Stimulated activated CD8-positive, alpha-beta memory T cell treated with anti-CD3 and anti-CD28 coated beads, Interleukin-2, amount 100 ng/mL, for 48 hours (primary cell): ENCODE measurements around the gene TCEAL3.
"Not testable (repeated sequence)": the region's sequence is repeated elsewhere in the genome, so short reads cannot be mapped to it uniquely, and the experiment has no call there.

Experiments used
- DNase-seq, 2 donors: peaks; one replicate each; pipeline ENCODE4 v3.0.0-alpha.2; 2020; ENCODE audit warnings: low read depth in 2 of 2

The TCEAL3 gene, protein sequence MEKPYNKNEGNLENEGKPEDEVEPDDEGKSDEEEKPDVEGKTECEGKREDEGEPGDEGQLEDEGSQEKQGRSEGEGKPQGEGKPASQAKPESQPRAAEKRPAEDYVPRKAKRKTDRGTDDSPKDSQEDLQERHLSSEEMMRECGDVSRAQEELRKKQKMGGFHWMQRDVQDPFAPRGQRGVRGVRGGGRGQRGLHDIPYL

DNA sequence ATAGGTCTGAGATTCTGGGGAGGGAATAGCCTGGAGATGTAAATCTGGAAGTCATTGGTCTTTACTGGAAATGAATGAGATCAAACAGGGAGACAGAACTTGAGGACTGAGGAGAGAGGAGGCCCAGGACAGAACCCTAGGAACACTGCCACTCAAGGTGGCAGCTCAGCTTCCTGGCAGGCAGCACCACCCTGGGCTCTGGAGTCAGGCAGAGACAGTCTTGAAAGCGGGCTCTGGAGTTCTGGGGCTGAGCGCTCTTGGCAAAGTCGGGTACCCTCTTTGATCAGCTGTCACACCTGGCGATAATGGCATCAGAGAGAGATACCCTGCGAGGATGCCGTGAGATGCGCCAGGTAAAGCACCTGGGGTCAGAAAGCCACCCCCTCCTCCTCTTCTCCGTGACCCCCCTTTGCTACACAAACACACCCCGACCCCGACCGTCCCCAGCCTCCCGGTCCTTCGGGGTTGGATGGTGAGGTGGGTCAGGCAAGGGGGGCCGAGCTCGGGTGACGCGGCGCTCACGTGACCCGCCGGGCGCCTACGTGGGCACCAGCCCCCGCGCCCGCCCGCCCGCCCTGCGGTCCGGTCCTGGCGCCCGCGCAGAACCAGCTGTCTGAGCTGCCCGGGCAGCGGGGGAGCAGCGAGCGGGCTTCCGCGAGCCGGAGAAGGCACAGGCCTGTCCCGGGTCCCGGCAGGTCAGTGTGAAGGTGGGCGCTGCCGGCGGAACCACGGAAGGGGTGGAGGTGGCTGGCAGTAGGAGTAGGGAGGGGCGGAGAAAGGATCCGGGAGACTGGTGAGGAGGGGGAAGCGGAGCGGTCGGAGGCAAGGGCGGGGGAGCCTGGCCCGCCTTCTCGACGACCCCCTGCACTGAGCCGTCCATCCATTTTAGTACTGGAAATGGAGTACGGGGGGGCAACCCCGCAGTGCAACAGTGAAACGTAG, at the start of gene TCEAL3:
TCEAL3 (plus strand) TSS at position 600 of the 942 bp plus-strand sequence. CDS start 1,102 bp downstream, outside the sequence.
- peak in 1 of 2 donors; percentile 9 for DNase-seq

DNA sequence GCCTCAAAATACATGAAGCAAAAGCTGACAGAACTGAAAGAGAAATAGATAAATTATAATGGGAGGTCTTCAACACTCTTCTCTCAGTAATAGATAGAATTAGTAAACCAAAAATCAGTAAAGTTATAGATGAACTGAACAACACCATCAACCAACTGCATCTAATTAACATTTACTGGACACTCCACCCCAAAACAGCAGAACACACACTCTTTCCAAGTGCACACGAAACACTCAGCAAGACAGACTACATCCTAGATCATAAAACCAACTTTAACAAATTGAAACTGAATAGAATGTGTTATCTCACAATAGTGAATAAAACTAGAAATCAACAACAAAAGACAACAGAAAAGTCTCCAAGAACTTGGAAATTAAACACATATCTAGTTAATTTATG, 47.5 kb upstream of the TCEAL3 start:
- no peak for DNase-seq

DNA sequence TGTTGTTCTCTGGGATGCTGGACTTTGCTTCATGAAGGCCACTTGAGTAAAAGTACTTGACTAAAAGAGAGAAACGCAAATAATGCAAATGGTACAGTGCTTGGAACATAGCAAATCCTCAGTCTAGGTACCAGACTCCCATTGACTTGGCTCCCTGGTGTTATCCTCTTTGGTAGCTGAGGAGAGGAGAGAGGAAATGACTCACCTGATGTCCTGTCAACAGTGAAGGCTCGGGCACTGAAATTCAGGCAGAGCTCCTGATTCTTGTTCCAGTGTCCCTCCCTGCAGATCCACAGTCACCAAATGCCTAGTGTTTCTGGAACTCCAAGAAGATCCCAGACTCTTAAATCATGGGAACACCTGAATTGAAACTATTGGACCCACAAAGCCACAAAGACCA, 45.0 kb upstream of the TCEAL3 start:
- DNase-seq: no peak

DNA sequence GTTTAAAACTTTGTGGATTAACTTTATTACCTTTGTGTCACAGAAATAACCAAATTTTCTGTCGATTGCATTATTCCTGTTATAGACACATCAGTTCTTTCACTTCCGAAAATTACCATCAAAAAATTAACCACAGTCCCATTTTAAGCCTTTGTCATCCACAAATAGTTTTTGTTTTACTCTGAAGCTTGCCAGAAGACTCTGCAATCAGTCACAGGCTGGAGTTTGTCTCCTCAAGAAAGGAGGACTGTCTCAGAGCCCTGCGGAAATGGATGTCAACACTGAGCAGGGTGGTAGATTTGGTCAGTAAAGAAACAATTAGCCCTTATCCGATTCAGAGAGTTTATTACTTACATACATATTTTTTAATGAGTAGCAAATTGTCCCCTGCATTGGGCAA, 42.6 kb upstream of the TCEAL3 start:
- no peak for DNase-seq

DNA sequence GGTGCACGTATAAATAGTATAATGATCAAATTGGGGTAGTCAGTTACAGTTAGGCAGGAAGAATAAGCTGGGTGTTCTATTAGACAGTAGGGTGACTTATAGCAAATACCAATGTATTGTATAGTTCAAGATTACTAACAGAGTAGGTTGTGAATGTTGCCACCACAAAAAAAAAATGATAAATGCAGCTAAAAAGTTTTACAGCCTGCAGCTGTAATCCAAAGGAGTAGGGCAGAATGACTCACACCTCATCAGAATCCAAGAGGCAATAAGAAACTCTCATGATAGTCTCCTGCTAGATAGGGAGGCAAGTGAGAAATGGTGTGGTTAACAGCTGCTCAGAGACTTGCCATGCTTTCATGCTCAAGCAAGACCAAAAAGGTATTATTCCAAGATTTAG, 42.0 kb upstream of the TCEAL3 start:
- no peak for DNase-seq

DNA sequence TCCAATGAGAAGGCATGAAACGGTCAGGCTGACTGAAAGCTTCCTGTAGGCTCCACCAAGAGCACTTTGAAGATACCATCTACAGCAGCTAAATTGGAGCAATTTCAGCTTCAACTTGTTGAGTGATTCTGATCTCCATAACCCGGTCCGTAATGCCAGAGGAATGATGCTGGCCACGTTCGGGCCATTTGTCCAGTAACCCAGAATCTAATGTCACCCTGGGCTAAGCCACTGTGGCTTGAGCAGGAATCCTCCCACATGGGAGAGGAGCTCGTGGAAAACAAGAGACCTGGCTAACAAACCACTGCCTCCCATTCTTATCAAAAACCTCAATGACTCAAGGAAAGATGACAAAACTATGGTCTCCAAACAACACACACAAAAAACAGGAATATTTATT, 36.6 kb upstream of the TCEAL3 start:
- DNase-seq: no peak

DNA sequence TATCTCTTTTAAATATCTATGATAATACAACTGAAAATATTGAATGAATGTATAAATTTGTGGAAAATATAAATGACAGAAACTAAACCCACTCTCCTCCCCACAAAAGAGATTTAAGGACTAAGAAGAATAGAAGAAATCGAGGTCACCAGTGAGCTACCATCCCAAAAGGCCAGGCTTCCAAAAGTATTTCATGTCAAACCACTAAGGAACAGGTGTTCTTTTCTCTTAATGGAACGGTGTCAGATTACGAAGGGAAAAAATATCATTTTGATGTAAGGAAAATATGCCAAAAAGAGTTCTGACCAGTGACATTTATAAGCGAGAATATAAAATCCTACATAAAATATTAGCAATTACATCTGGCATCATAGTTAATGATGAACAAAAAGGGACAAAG, 36.0 kb upstream of the TCEAL3 start:
- no peak for DNase-seq

DNA sequence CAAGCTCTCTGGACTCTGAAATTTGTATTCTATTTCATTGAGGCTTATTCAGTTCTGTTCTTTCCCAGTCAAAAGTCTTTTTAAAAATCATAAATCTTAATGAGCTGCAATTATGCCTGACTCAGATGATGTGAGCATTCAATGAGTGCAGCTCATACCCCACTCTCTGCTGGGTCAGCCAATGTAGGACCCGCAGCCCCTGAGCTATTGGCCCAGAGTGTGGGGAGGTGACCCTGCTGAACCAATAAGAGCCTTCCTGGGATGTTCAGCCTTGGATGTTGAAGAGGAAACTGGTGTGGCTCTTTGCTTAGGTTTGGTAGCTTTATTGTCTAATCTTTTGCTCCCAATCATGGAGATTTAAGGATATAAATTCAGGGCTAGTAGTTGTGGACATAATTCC, 34.6 kb upstream of the TCEAL3 start:
- no peak for DNase-seq

DNA sequence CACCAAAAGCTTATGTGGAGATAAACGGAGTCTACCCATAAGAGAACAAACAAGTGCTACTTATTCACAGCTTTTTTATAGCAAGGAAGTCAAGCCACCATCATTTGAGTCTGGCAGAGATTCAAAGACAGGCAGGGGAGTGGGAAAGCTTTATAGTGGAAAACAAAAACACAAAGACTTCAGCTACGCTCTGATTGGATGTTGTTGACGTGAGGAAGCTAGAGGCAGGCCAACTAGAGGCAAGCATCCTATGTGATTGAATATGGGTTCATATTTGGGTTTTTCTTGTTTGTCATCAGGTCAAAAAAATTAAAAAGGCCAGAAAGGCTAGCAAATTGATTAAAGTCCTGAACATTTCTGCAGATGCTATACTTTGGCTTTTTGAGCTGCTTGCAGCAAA, 23.2 kb upstream of the TCEAL3 start:
- no peak for DNase-seq

DNA sequence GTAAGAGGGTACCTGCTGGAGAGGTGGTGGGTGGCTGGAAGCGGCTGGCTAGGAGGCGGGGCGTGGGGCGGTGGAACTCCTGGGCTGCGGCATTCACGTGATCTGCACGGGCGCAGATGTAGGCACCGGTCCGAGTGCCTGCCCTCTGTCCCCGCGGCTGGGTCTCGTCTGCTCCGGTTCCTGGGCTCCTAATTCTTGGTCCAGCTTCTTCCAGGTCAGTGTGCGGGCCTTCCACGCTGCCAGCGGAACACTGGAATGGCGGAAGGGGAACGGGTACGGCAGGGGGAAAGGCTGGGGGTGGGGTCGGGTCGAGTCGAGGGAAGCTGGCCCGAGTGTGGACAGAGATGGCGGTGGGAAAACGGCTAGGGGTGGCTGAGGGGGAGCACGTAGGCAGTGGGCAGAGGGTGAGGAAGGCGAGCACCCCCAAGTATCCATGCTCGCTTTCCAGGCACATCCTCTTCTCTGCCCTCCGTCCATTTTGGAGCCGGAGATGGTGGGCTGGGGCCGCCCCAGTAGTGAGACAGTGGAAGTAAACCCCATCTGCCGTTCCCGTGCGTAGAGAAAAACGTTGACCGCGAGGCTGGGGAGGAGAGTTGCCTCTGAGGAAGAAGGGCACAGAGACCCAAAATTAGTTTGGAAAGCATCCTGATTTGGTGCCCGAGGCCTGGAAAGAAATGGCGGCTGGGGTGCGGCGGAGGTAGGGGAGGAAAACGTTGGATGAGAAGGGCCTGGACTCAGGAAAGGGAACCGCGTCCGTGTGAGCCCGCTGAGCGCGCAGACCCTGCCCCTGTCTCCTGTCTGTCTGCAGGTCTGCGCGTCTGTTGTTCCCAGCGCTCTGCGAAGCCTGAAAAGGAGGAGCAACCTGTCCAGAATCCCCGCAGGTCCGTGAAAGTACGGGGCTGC, 22.1 kb upstream of the TCEAL3 start, which contains the start of gene TCEAL4:
TCEAL4 (plus strand) TSS at position 105 of the 903 bp plus-strand sequence. CDS start 1,161 bp downstream, outside the sequence.
- peak in 1 of 2 donors; percentile 25 for DNase-seq

DNA sequence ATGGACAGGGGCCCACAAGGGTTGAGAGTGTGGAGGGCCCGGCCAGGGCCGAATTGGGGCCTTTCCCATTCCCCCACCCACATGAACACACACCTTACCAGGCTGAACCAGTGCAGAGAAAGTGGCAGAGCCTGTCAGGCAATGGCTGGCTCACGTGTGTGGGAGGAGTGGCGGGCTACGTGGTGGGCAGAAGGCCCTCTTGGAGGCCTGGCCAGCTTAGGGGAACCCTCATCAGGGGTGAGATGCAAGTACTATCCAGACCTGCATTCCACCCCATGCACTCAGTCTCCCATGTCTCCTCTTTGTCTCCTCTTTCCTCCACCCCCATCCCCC, 21.5 kb upstream of the TCEAL3 start:
- DNase-seq: no peak

DNA sequence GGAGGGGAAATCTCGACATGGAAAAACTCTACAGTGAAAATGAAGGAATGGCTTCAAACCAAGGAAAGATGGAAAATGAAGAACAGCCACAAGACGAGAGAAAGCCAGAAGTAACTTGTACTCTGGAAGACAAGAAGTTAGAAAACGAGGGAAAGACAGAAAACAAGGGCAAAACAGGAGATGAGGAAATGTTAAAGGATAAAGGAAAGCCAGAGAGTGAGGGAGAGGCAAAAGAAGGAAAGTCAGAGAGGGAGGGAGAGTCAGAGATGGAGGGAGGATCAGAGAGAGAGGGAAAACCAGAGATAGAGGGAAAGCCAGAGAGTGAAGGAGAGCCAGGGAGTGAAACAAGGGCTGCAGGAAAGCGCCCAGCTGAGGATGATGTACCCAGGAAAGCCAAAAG, 21.1 kb upstream of the TCEAL3 start:
- no peak for DNase-seq

DNA sequence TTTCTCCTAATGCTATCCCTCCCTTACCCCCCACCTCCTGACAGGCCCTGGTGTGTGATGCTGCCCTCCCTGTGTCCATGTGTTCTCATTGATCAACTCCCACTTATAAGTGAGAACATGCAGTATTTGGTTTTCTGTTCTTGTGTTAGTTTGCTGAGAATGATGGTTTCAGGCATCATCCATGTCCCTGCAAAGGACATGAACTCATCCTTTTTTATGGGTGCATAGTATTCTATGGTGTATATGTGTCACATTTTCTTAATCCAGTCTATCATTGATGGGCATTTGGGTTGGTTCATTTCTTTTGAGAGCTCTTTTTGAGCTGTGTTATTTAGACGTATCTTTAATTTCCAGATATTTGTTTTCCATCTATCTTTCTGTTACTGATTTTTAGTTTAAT, 15.5 kb upstream of the TCEAL3 start:
- DNase-seq: not testable (repeated sequence)

DNA sequence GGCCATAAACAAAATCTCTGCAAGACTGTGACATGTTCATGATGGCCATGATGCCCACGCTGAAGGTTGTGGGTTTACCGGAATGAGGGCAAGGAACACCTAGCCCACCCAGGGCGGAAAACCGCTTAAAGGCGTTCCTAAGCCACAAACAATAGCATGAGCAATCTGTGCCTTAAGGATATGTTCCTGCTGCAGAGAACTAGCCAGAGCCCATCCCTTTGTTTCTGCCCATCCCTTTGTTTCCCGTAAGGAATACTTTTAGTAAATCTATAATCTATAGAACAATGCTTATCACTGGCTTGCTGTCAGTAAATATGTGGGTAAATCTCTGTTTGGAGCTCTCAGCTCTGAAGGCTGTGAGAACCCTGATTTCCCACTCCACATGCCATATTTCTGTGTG, 12.6 kb upstream of the TCEAL3 start:
- not testable (repeated sequence) for DNase-seq

DNA sequence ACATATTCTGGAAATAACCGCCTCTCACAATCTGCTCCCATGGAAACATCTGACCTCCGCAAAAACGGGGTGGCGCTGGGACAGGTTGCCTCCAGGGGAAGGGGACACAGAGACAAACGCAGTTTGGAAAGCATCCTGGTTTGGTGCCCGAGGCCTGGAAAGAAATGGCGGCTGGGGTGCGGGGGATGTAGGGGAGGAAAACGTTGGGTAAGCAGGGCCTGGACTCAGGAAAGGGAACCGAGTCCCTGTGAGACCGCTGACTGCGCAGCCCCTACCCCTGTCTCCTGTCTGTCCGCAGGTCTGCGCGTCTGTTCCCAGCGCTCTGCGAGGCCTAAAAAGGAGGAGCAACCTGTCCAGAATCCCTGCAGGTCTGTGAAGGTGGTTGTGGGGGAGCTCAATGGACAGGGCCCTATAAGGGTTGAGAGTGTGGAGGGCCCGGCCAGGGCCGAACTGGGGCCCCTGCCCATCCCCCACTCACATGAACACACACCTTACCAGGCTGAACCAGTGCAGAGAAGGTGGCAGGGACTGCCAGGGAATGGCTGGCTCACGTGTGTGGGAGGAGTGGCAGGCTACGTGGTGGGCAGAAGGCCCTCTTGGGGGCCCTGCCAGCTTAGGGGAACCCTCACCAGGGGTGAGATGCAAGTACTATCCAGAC, 672 bp downstream of the TCEAL3 start:
- DNase-seq: no peak

DNA sequence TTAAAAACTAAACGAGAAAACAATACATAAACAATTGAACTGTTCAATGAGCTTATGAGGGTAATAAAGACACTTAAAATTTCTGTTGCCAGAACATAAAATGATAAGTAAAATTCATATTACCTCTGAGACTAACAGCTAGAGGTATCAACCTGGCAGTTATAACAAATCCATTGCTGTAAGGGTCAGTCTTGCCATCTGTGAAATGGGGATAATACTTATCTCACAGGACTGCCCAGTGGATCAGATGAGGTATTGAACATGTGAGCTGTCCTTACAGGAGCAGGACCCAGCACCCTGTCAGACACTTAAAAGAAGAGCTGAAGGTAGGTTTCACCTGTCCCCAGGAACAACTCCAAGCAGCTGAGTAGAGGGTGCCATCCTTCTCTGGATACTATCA, 2.5 kb downstream of the TCEAL3 start:
- no peak for DNase-seq

DNA sequence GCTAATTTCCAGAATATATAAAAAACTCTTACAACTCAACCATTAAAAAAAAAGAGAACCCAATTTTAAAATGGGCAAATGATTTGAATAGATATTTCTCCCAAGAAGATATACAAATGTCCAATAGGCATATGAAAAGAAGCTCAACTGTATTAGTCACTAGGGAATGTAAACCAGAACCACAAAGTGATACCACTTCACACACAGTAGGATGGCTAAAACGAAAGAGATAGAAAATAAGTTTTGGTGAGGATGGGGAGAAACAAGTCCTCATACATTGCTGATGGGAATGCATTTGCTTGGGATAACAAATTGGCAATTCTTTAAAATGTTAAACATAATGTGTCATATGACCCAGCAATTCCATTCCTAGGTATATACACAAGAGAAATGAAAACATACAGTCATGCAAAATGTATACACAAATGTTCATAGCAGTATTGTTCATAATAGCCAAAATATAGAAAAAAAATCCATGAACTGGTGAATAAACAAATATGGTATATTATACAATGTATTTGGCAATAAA, 5.7 kb downstream of the TCEAL3 start:
- no peak for DNase-seq

DNA sequence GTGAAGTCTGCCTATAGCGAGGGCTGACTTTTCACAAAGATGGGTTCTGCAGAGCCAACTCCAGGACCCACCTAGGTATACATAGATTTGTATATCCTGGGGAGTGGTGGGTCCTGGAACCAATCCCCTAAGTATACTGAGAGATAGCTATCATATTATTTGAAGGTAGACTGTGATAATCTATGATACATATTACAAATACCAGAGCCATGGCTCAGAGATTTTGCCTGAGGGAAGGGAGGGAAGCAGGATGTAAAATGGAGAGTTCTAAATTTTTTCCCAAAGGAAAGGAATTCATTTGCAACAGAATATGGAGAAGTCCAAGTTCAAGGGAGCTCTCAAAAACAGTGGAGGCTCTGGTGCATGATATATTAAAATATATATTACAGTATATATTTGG, 7.2 kb downstream of the TCEAL3 start:
- DNase-seq: no peak

DNA sequence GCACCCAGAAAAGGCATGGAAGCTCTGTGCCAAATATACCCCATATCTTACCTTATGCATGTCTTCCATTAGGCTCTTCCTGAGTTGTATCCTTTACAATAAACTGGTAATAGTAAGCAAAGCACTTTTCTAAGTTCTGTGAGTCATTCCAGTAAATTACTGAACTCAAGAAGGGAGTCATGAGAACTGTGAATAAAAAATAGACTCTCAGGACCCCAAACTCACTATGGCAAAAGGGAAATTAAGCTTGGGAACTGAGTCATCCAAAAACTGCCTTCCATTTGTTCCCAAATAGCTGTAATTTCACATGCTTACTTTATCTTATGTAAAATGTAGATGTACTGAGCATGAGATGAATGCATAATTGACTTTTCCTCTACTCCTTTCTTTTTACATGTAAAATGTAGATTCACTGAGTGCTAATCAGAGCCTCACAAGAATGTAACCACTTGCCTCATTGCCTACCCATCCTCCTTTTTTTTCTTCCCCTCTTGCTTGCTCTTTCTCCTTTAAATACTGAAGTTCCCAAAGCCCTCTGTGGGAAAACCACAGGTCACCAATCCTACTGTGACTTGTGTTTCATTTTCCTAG, 8.1 kb downstream of the TCEAL3 start:
- DNase-seq: no peak

DNA sequence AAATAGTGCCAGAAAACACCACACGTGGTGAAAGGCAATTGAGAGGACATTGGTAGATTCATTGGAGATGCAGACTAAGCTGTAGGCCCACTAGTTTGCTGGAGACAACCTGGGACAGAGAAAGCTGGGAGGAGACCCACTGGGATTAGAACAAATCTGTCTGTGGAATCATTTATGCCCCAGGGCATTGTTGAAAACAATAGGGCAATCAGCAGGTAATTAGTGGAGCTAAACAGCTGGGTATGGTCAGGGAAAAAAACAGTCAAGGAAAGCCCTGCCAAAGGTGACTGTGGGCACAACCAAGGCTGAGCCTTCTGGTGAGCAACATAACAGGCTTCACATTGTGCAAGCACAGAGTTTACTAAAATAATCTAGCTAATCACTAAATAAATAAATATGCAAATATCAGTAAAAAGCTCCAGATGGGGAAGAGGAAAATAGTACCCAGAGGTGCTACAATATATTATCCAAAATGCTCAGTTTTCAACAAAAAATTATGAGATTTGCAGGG, 9.0 kb downstream of the TCEAL3 start:
- DNase-seq: no peak

DNA sequence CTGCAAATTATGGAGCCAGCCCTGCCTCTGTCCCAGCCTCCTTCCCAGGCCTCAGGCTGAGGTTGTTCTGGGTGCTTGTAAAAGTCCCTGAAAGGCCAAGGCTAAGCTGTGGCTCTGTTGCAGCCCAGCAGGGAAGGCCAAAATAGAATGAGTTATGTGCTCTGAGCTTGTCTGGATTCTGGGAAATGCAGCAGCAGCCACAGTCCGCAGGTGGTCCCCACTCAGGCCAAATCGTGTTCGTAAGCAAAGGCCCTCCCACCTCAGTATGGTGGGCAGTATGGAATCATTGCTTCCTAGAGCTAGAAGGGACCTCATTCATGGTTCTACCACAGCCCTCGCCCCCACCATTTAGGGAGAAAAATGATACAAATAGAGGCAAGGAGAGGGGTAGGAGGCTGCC, 16.3 kb downstream of the TCEAL3 start:
- no peak for DNase-seq
